ENCODE data around the gene FCN3. TPM values are rescaled to one million over a fixed set of nuclear protein-coding genes. Genes with fewer than 3 reads are reported as not detected.

Gene FCN3
- total and polyA plus RNA-seq, 2 donors (not counting 3 experiments of a cell fraction or from before 2014, with no cell fraction given): 0.15 TPM; not detected in 1

DNA sequence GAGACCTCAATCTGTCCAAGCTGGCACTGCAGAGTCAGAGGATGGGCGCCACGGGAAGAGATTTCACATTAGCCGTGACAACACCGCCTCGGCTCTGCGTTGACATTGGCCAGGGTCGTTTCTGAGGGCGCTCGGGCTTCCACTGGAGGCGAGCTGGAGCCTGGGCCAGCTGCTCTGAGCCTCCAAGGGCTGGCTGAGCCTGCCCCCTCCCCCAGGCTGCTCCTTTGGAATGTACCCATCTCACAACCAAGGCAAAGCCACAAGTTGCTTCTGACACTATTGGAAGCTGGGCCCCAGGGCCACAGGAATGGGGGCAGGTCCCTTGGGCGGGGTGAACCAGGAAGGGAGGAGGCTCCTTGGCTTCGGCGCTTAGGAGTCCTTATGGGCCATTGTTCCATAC, 30.4 kb upstream of the FCN3 start:
- CTCF ChIA-PET: interaction anchor here (0.9 kb wide), 1 partner anchor 264 kb away, joined by 3 read pairs; no protein-coding TSS in a partner anchor
- H3K9ac ChIP-seq (replicated peaks; ENCODE audit: extremely low read depth, insufficient read depth, low read length): no peak overlapping the region
- no peaks in the 10 kb centered on the region for H3K9me3 ChIP-seq (replicated peaks; ENCODE audit: control insufficient read depth, insufficient read depth, low read length)
- BruUV-seq (replicated peaks): no TSS peak
- no peak for DNase-seq (ENCODE audit: low read depth, low spot score)
- no peaks in the 10 kb centered on the region for H3K9me1 ChIP-seq (replicated peaks; ENCODE audit: control insufficient read depth, extremely low read depth, insufficient read depth, low read length)
- no peak overlapping the region for H3K4me2 ChIP-seq (ENCODE audit: insufficient read depth, low read length)
- FAIRE-seq: no peak
- no peaks in the 10 kb centered on the region for H3K79me2 ChIP-seq (ENCODE audit: control insufficient read depth, insufficient read depth, low read length)
- no peak overlapping the region for H3K27ac ChIP-seq (ENCODE audit: insufficient read depth, low read depth, low read length)
- no peak for TF ChIP-seq MAX (IDR thresholded peaks at IDR 0.05; ENCODE audit: insufficient read depth, insufficient read length)
- no peak for TF ChIP-seq JUN (IDR thresholded peaks at IDR 0.05; ENCODE audit: borderline replicate concordance, insufficient read depth, insufficient read length, low read depth)
- no peaks in the 10 kb centered on the region for H4K20me1 ChIP-seq (replicated peaks; ENCODE audit: control insufficient read depth, extremely low read depth, insufficient read depth, low read length)
- no peaks in the 10 kb centered on the region for H3K27me3 ChIP-seq (ENCODE audit: control insufficient read depth in 2 of 2, insufficient read depth in 2 of 2, low read length in 2 of 2)
- no peak overlapping the region for H2AFZ ChIP-seq (ENCODE audit: low read depth, low read length)
- H3K4me3 ChIP-seq (replicated peaks in 1 of 3; ENCODE audit: insufficient read depth in 1 of 3, low read depth in 1 of 3, low read length in 3 of 3): no peak overlapping the region
- POLR2A ChIA-PET: no interaction called here
- H3K4me1 ChIP-seq (ENCODE audit: control insufficient read depth, extremely low read depth, insufficient read depth, low read length): peaks cover 4% of the 10 kb centered on the region
- H3K36me3 ChIP-seq (ENCODE audit: control insufficient read depth in 2 of 2, extremely low read depth in 1 of 2, insufficient read depth in 2 of 2, low read length in 2 of 2): peaks cover 10 to 29% of the 10 kb centered on the region in 2 experiments
- dilution Hi-C loops (cut with MboI; ENCODE audit: extremely low pct_ligation_motif_present, low sequenced_read_pairs) (loop anchor here (25.0 kb wide), 1 partner anchor 182 kb away; no protein-coding TSS in a partner anchor), intact Hi-C loops (cut with micrococcal nuclease) (no loop called here)

GRCh38 chr1:27403931-27404330, 29.3 kb upstream of the FCN3 start:
- Histone ChIP-seq H4K20me1 (replicated peaks; ENCODE audit: control insufficient read depth, extremely low read depth, insufficient read depth, low read length) (no peaks in the 10 kb centered on the region), H2AFZ (ENCODE audit: low read depth, low read length) (no peak overlapping the region), H3K4me2 (ENCODE audit: insufficient read depth, low read length) (no peak overlapping the region), H3K4me3 (replicated peaks in 1 of 3; ENCODE audit: insufficient read depth in 1 of 3, low read depth in 1 of 3, low read length in 3 of 3) (no peak overlapping the region), H3K9ac (replicated peaks; ENCODE audit: extremely low read depth, insufficient read depth, low read length) (no peak overlapping the region), H3K36me3 (ENCODE audit: control insufficient read depth in 2 of 2, extremely low read depth in 1 of 2, insufficient read depth in 2 of 2, low read length in 2 of 2) (peaks cover 10 to 23% of the 10 kb centered on the region in 2 experiments), H3K27me3 (ENCODE audit: control insufficient read depth in 2 of 2, insufficient read depth in 2 of 2, low read length in 2 of 2) (no peaks in the 10 kb centered on the region), H3K4me1 (ENCODE audit: control insufficient read depth, extremely low read depth, insufficient read depth, low read length) (peaks cover 4% of the 10 kb centered on the region), H3K27ac (ENCODE audit: insufficient read depth, low read depth, low read length) (no peak overlapping the region), H3K79me2 (ENCODE audit: control insufficient read depth, insufficient read depth, low read length) (no peaks in the 10 kb centered on the region), H3K9me3 (replicated peaks; ENCODE audit: control insufficient read depth, insufficient read depth, low read length) (no peaks in the 10 kb centered on the region), H3K9me1 (replicated peaks; ENCODE audit: control insufficient read depth, extremely low read depth, insufficient read depth, low read length) (no peaks in the 10 kb centered on the region)
- dilution Hi-C loops (cut with MboI; ENCODE audit: extremely low pct_ligation_motif_present, low sequenced_read_pairs) (loop anchor here (25.0 kb wide), 1 partner anchor 183 kb away; no protein-coding TSS in a partner anchor), intact Hi-C loops (cut with micrococcal nuclease) (loop anchor here (2.0 kb wide), 1 partner anchor 25 kb away; no protein-coding TSS in a partner anchor)
- CTCF ChIA-PET: interaction anchor here (0.8 to 3.0 kb wide), 3 partner anchors 152 to 202 kb away, joined by 3 to 33 read pairs (median 16); partner anchors contain the start of gene AHDC1
- TF ChIP-seq JUN (IDR thresholded peaks at IDR 0.05; ENCODE audit: borderline replicate concordance, insufficient read depth, insufficient read length, low read depth) (no peak), MYC (IDR thresholded peaks at IDR 0.05; ENCODE audit: low read depth, low read length) (no peak), FOS (IDR thresholded peaks at IDR 0.05; ENCODE audit: borderline replicate concordance, insufficient read depth, low read length) (no peak), GATA2 (IDR thresholded peaks at IDR 0.05; ENCODE audit: insufficient read depth, insufficient read length, low read depth, low read length) (no peak)
- POLR2A ChIA-PET: no interaction called here
- BruUV-seq (replicated peaks): no TSS peak
- FAIRE-seq: no peak
- DNase-seq (ENCODE audit: low read depth, low spot score): no peak
